Suprapubic skin (tissue), 4 donors: ENCODE data around the gene SLCO4A1. TPM values are rescaled to one million over a fixed set of nuclear protein-coding genes. Genes with fewer than 3 reads are reported as not detected.

Experiments
- DNase-seq, 2 donors: peaks; one replicate each; pipeline ENCODE4 v3.0.0-alpha.2; 2019; ENCODE audit warnings: low spot score in 2 of 2
- H3K27ac ChIP-seq: fragments of 200-600 bp; sonication (generic); one replicate; pipeline ENCODE4 v1.5.1; 2019
- H3K27me3 ChIP-seq: fragments of 200-600 bp; sonication (generic); one replicate; pipeline ENCODE4 v1.5.1; 2019
- H3K36me3 ChIP-seq: fragments of 200-600 bp; sonication (generic); one replicate; pipeline ENCODE4 v1.5.1; 2019
- H3K4me1 ChIP-seq: fragments of 200-600 bp; sonication (generic); one replicate; pipeline ENCODE4 v1.5.1; 2019
- H3K4me3 ChIP-seq: fragments of 200-600 bp; sonication (generic); one replicate; pipeline ENCODE4 v1.5.1; 2019; ENCODE audit warnings: mild to moderate bottlenecking
- H3K9me3 ChIP-seq: fragments of 200-600 bp; sonication (generic); one replicate; pipeline ENCODE4 v1.5.1; 2019
- EP300 ChIP-seq: sonication (generic); formaldehyde crosslinking; IDR thresholded peaks from one replicate; pipeline ENCODE4 v1.6.1; 2017; ENCODE audit warnings: antibody characterized with exemption
- POLR2A ChIP-seq, 2 donors: fragments of 450-650 bp; IDR thresholded peaks; one replicate each; pipeline ENCODE4 v1.6.1; 2017; ENCODE audit warnings: antibody characterized with exemption in 2 of 2, mild to moderate bottlenecking in 2 of 2, moderate library complexity in 2 of 2
- POLR2AphosphoS5 ChIP-seq, 3 donors: sonication (generic); formaldehyde crosslinking; IDR thresholded peaks; one replicate each; pipeline ENCODE4 v1.6.1; 2017; ENCODE audit warnings: antibody characterized with exemption in 3 of 3
- WGBS: methylation state at CpG from one replicate; pipeline ENCODE4 v1.1.5; 2018; 5-methylcytosine and 5-hydroxymethylcytosine counted together
- total RNA-seq, 4 donors: library from RNA; depleted of rRNA; stranded (reverse); fragments of >200 nt; gene quantifications; one replicate each; pipeline ENCODE4 v1.1.0, GENCODE V29; 2016
- TF ChIP-seq, protein P1 (sequence below), 2 donors: fragments of 200-600 bp in 1 of 2; fragments of 450-650 bp in 1 of 2; sonication (generic) in 1 of 2; IDR thresholded peaks; one replicate each; pipeline ENCODE4 v1.5.1; 2016 to 2019; ENCODE audit warnings: antibody characterized with exemption in 2 of 2, mild to moderate bottlenecking in 1 of 2, moderate library complexity in 1 of 2

The SLCO4A1 gene
- total RNA-seq, 4 donors from 2014 or later: 50.2 to 59.1 (median 52.7) TPM

DNA sequence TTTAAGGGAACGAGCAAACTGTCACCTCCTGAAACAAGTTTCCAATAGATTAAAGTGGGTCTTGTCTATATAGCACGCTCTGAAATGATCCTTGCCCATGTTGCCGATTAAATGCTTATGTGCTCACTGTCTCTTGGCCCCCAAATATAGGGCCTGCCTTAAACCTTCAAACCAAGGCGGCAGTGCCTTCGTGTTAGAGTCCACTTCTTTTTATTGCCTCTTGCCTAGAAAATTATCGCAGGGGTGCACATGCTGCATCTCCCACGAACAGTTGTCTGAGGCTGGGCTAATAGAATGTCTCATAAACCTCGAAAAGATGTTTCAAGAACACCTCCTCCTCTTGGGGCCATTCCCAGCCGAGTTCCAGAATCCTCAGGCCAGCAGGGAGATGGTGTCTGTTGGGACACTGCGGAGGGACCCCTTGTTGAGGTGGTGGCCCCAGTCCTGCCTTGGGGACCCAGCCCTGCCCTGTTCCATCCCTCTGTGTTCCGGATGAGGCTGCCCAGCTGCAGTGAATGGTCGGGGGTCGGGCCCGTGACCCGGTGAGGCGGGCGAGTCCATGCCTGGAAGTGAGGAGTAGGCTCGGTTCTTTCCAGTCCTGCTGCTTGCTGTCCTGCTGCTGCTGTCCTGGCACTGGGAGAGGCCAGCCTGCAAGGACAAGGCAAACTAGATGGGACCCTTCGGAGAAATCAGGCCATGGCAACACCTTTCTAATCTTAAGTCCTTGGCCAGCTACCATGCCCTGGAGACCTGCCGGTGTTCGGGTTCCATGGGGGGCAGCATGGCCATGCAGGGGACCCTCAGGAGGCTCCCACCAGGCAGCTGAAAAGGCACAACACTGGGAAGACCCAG lies 34.7 kb upstream of the SLCO4A1 start:
- Histone ChIP-seq H3K27me3 (peaks cover 37% of the 10 kb centered on the region), H3K4me1 (peaks cover 46% of the 10 kb centered on the region), H3K9me3 (no peaks in the 10 kb centered on the region), H3K27ac (no peak overlapping the region), H3K36me3 (no peaks in the 10 kb centered on the region), H3K4me3 (no peak overlapping the region)
- DNase-seq: no peak
- TF ChIP-seq EP300 (no peak), POLR2A (IDR thresholded peaks at IDR 0.05) (no peak), POLR2AphosphoS5 (IDR thresholded peaks at IDR 0.05) (no peak)
- TF ChIP-seq, protein P1, sequence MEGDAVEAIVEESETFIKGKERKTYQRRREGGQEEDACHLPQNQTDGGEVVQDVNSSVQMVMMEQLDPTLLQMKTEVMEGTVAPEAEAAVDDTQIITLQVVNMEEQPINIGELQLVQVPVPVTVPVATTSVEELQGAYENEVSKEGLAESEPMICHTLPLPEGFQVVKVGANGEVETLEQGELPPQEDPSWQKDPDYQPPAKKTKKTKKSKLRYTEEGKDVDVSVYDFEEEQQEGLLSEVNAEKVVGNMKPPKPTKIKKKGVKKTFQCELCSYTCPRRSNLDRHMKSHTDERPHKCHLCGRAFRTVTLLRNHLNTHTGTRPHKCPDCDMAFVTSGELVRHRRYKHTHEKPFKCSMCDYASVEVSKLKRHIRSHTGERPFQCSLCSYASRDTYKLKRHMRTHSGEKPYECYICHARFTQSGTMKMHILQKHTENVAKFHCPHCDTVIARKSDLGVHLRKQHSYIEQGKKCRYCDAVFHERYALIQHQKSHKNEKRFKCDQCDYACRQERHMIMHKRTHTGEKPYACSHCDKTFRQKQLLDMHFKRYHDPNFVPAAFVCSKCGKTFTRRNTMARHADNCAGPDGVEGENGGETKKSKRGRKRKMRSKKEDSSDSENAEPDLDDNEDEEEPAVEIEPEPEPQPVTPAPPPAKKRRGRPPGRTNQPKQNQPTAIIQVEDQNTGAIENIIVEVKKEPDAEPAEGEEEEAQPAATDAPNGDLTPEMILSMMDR (IDR thresholded peaks at IDR 0.05): no peak
- 87% methylated on average over 16 of the region's 21 CpGs for WGBS

DNA sequence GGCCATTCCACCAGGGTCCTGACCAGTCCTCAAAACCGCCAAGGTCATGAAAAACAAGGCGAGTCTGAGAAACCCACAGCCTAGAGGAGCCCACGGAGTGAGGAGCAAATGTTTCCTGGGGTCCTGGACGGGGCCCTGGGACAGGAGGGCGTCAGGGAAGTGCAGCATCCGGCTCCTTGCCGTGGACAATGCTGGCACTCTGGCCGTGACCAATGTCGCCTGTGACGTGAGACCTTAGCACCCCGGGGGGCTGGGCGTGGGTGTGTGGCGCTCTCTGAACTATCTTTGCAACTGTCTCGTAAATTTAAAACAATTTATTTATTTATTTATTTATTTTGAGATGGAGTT lies 34.1 kb upstream of the SLCO4A1 start:
- Histone ChIP-seq H3K4me3 (no peak overlapping the region), H3K27ac (no peak overlapping the region), H3K4me1 (peaks cover 40% of the 10 kb centered on the region), H3K27me3 (peaks cover 31% of the 10 kb centered on the region), H3K36me3 (no peaks in the 10 kb centered on the region), H3K9me3 (no peaks in the 10 kb centered on the region)
- no peak for DNase-seq
- WGBS: 85% methylated on average over 10 of the region's 14 CpGs
- TF ChIP-seq POLR2AphosphoS5 (IDR thresholded peaks at IDR 0.05) (no peak), POLR2A (IDR thresholded peaks at IDR 0.05) (no peak), EP300 (no peak)
- TF ChIP-seq, protein P1 (IDR thresholded peaks at IDR 0.05): no peak

GRCh38 chr20:62609279-62609720 lies 33.0 kb upstream of the SLCO4A1 start:
- no peak overlapping the region for H3K27ac ChIP-seq
- H3K36me3 ChIP-seq: no peaks in the 10 kb centered on the region
- H3K4me3 ChIP-seq: no peak overlapping the region
- peaks cover 25% of the 10 kb centered on the region for H3K27me3 ChIP-seq
- WGBS: 90% methylated on average over 11 of the region's 11 CpGs
- H3K9me3 ChIP-seq: no peaks in the 10 kb centered on the region
- TF ChIP-seq, protein P1 (IDR thresholded peaks at IDR 0.05): no peak
- no peak for TF ChIP-seq EP300
- TF ChIP-seq POLR2A (IDR thresholded peaks at IDR 0.05): no peak
- no peak for TF ChIP-seq POLR2AphosphoS5 (IDR thresholded peaks at IDR 0.05)
- DNase-seq: no peak
- H3K4me1 ChIP-seq: peaks cover 29% of the 10 kb centered on the region

DNA sequence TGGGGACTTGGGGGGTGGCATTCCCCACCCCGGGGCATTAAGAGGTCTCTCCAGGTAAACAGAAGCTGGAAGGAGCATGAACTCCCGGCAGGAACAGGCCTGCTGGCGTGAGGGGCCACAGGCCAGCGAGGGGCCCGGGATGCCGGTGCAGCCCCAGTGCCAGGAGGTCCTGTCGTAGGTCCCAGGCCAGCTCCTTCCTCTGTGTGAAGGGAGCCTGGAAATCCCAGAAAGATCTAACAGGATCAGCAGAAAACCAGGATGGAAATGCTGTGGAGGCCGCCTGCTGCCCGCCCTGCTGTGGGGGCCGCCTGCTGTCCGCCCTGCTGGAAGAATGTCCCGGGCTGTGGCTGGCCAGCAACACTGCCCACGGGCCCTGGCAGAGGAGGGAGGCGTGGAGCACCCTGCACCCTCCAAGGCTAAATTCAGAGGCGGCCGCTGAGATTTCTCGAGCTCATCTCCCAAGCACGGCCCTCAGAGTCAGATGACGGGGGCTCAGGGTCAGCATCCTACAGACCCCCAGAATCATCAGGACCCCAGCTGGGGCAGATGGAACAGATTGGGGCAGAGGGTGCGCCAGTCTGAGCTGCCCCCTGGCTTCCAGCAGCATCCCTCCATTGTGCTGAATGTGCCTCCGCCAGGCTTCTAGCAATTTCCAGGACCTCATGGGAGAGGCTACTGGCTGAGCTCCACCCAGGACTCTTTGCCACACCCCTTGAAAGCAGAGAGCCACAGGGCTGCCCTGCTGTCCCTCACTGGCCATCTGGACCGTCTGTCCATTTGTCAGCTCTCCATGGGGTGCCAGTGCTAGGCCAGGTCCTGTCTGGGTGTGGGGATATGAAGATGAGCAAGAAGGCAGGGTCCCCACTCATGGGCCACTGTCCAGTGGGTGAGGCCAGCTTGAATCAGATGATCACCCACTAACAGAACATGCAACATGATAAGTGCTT lies 32.2 kb upstream of the SLCO4A1 start:
- Histone ChIP-seq H3K36me3 (no peaks in the 10 kb centered on the region), H3K9me3 (no peaks in the 10 kb centered on the region), H3K27me3 (peaks cover 27% of the 10 kb centered on the region), H3K27ac (no peak overlapping the region), H3K4me3 (no peak overlapping the region), H3K4me1 (peaks cover 22% of the 10 kb centered on the region)
- WGBS: 89% methylated on average over 15 of the region's 22 CpGs
- TF ChIP-seq, protein P1 (IDR thresholded peaks at IDR 0.05): no peak
- TF ChIP-seq POLR2AphosphoS5 (IDR thresholded peaks at IDR 0.05) (no peak), EP300 (no peak), POLR2A (IDR thresholded peaks at IDR 0.05) (no peak)
- DNase-seq: no peak

GRCh38 chr20:62611012-62611411 lies 31.3 kb upstream of the SLCO4A1 start:
- TF ChIP-seq, protein P1 (IDR thresholded peaks at IDR 0.05): no peak
- TF ChIP-seq POLR2AphosphoS5 (IDR thresholded peaks at IDR 0.05): no peak
- TF ChIP-seq POLR2A (IDR thresholded peaks at IDR 0.05): no peak
- TF ChIP-seq EP300: no peak
- no peak overlapping the region for H3K4me3 ChIP-seq
- whole genome bisulfite sequencing: 100% methylated on average over 1 of the region's 2 CpGs
- no peaks in the 10 kb centered on the region for H3K36me3 ChIP-seq
- H3K4me1 ChIP-seq: peaks cover 12% of the 10 kb centered on the region
- no peak overlapping the region for H3K27ac ChIP-seq
- H3K27me3 ChIP-seq: peaks cover 25% of the 10 kb centered on the region
- no peaks in the 10 kb centered on the region for H3K9me3 ChIP-seq
- no peak for DNase-seq
